ENCODE data around the gene ATG4B.
A peak's percentile ranks its signal among the peaks of the same experiment; 100 is the strongest.

The ATG4B gene

DNA sequence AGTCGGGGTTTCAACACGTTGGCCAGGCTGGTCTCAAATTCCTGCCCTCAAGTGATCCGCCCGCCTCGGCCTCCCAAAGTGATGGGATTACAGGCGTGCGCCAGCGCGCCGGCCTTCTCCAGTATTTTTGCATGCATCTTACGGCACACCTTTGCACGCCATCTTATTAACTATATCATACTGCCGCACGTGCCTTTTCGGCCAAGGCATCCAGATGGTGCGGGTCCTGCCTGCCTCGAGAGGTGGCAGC, 63.6 kb downstream of the ATG4B start:
- H3K79me2 ChIP-seq (ENCODE audit: control insufficient read depth, insufficient read depth, low read length), result peaks cover 15% of the 10 kb centered on the region
- H3K56ac ChIP-seq (ENCODE audit: low read length), result peak overlapping the region; percentile 75
- no peak overlapping the region for H3K23ac ChIP-seq (ENCODE audit: low read length)
- H3K4me2 ChIP-seq (ENCODE audit: low read length), result peak overlapping the region; percentile 14
- WGBS (ENCODE audit: extremely low coverage, insufficient coverage, low lambda C conversion rate), result no CpG with 5 or more reads among the region's 17 CpGs
- no peak overlapping the region for H3K27ac ChIP-seq (ENCODE audit: low read depth, low read length)
- no peak overlapping the region for H4K5ac ChIP-seq (ENCODE audit: low read length)
- peaks cover 13% of the 10 kb centered on the region for H3K79me1 ChIP-seq (ENCODE audit: low read length)
- H2BK5ac ChIP-seq (ENCODE audit: low read length), result no peak overlapping the region
- H2AK5ac ChIP-seq (ENCODE audit: low read length), result no peak overlapping the region
- peaks cover 4% of the 10 kb centered on the region for H3K4me1 ChIP-seq (ENCODE audit: control insufficient read depth, low read depth, low read length)
- no peak overlapping the region for H2BK120ac ChIP-seq (ENCODE audit: low read depth, low read length)
- peaks cover 7% of the 10 kb centered on the region for H3K36me3 ChIP-seq (ENCODE audit: control insufficient read depth, insufficient read depth, low read length)
- no peak overlapping the region for H3K18ac ChIP-seq (ENCODE audit: low read length)
- no peak overlapping the region for H4K8ac ChIP-seq (ENCODE audit: low read depth, low read length)
- peak overlapping the region; percentile 29 for H3K4me3 ChIP-seq (ENCODE audit: low read length)
- no peak overlapping the region for H2BK15ac ChIP-seq (replicated peaks; ENCODE audit: low read depth)
- DNase-seq, result no peak
- H3K27me3 ChIP-seq (ENCODE audit: insufficient read depth, low read length, poor library complexity), result no peaks in the 10 kb centered on the region
- no peak overlapping the region for H3K4ac ChIP-seq (ENCODE audit: low read depth, low read length)
- H3K9ac ChIP-seq (ENCODE audit: low read length), result peak overlapping the region; percentile 97

DNA sequence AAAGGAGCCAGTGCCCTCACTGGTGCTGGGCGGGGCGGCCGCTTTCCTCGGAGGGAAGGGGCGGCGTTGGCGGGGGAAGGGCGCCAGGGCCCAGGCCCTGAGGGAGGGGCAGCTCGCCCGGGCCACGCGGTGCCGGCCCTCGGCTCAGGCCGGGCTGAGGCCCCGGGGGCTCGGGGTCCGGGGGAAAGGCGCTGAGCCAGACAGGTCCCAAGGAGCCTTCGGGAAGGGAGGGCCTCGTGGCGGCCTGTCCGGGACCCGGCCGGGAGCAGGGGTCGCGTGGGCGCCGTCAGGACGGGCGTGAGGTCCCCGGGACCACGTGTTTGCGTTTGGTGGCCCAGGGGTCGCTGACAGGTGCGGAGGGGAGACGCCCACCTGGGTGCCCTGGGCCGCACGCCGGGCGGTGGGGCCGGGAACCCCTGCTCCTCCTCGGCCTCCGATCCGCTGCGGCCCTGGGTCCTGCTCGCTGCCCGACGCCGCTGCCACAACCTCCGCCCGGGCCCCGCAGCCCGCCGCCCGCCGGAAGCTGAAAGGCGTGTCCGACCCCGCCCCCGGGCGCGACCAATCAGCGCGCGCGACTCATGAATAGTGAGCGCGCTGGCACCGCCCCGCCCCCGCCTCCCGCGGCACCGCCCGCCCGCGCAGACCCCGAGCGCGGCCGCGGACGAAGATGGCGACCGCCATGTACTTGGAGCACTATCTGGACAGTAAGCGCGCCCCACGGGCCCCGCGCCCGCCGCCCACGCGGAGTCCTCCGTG, 64.1 kb downstream of the ATG4B start, which contains the start of gene ING5:
TSS of gene ING5 (plus strand) at position 641 of the 756 bp plus-strand sequence. CDS start at position 668, 27 bp downstream.
- no peak within 1 kb of the TSS for H2BK15ac ChIP-seq (replicated peaks; ENCODE audit: low read depth)
- H2BK120ac ChIP-seq (ENCODE audit: low read depth, low read length), result no peak within 1 kb of the TSS
- peak within 1 kb of the TSS; percentile 80 for H2BK5ac ChIP-seq (ENCODE audit: low read length)
- peak within 1 kb of the TSS; percentile 84 for H3K4ac ChIP-seq (ENCODE audit: low read depth, low read length)
- H3K4me1 ChIP-seq (ENCODE audit: control insufficient read depth, low read depth, low read length), result peaks cover 4% of the 10 kb centered on the region
- H3K27me3 ChIP-seq (ENCODE audit: insufficient read depth, low read length, poor library complexity), result no peaks in the 10 kb centered on the region
- peak; percentile 96 for DNase-seq
- H3K18ac ChIP-seq (ENCODE audit: low read length), result peak within 1 kb of the TSS; percentile 75
- peaks cover 15% of the 10 kb centered on the region for H3K79me2 ChIP-seq (ENCODE audit: control insufficient read depth, insufficient read depth, low read length)
- peak within 1 kb of the TSS; percentile 98 for H3K56ac ChIP-seq (ENCODE audit: low read length)
- H3K9ac ChIP-seq (ENCODE audit: low read length), result peak within 1 kb of the TSS; percentile 97
- peak within 1 kb of the TSS; percentile 72 for H3K4me2 ChIP-seq (ENCODE audit: low read length)
- peak within 1 kb of the TSS; percentile 75 for H3K27ac ChIP-seq (ENCODE audit: low read depth, low read length)
- peak within 1 kb of the TSS; percentile 78 for H2AK5ac ChIP-seq (ENCODE audit: low read length)
- H3K4me3 ChIP-seq (ENCODE audit: low read length), result peak within 1 kb of the TSS; percentile 81
- no peak within 1 kb of the TSS for H4K5ac ChIP-seq (ENCODE audit: low read length)
- H3K36me3 ChIP-seq (ENCODE audit: control insufficient read depth, insufficient read depth, low read length), result peaks cover 8% of the 10 kb centered on the region
- peak within 1 kb of the TSS; percentile 80 for H3K23ac ChIP-seq (ENCODE audit: low read length)
- H3K79me1 ChIP-seq (ENCODE audit: low read length), result peaks cover 13% of the 10 kb centered on the region
- WGBS (ENCODE audit: extremely low coverage, insufficient coverage, low lambda C conversion rate), result no CpG with 5 or more reads among the region's 96 CpGs
- no peak within 1 kb of the TSS for H4K8ac ChIP-seq (ENCODE audit: low read depth, low read length)

DNA sequence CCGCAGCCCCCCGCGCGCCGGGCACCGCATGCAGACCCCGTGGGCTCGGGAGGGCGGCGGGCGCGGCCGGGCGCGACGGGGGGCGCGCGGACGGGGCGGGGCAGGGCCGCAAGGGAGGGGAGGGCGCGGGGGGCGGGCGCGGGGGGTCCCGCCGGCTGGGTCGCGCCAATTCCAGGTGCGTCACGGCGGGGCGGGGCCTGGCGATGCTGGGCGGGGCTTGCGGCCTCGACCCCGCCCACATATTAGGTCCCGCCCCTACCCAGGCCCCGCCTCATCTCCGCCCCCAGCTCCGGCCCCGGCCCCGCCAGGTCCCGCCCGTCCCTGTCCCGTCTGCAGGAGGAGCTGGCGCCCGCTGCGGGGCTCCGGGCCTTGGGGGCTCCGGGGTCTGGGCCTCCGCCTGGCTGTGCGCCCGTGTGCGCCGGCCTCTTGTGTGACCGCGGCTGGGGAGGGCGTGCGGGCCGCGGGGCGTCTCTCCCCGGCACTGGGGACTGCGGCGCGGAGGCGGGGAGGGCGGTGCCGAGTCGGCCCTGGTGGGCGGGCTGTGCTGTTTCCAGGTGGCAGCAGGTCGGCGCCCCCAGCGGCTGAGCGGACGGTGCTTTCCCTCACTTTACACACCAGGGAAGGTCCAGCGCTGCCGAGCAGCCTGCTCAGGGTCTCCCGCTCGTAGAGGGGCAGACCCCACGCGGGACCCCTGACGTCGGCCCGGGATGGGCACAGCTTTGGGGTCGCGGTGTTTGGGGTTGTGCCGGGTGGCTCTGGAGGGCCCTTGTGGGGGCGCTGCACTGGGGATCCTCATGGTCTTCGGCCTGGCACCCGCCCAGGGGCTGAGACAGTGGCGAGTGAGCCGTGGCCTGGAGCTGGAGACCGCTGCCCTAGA, 64.9 kb downstream of the ATG4B start:
- no peak overlapping the region for H2AK5ac ChIP-seq (ENCODE audit: low read length)
- H2BK15ac ChIP-seq (replicated peaks; ENCODE audit: low read depth), result no peak overlapping the region
- no CpG with 5 or more reads among the region's 98 CpGs for WGBS (ENCODE audit: extremely low coverage, insufficient coverage, low lambda C conversion rate)
- H3K4me3 ChIP-seq (ENCODE audit: low read length), result peak overlapping the region; percentile 71
- no peaks in the 10 kb centered on the region for H3K27me3 ChIP-seq (ENCODE audit: insufficient read depth, low read length, poor library complexity)
- H3K79me2 ChIP-seq (ENCODE audit: control insufficient read depth, insufficient read depth, low read length), result peaks cover 15% of the 10 kb centered on the region
- H3K4me1 ChIP-seq (ENCODE audit: control insufficient read depth, low read depth, low read length), result peaks cover 4% of the 10 kb centered on the region
- peaks cover 13% of the 10 kb centered on the region for H3K79me1 ChIP-seq (ENCODE audit: low read length)
- H3K4me2 ChIP-seq (ENCODE audit: low read length), result peak overlapping the region; percentile 72
- no peak overlapping the region for H4K8ac ChIP-seq (ENCODE audit: low read depth, low read length)
- H3K18ac ChIP-seq (ENCODE audit: low read length), result peak overlapping the region; percentile 75
- H3K23ac ChIP-seq (ENCODE audit: low read length), result no peak overlapping the region
- no peak overlapping the region for H3K4ac ChIP-seq (ENCODE audit: low read depth, low read length)
- DNase-seq, result peak; percentile 93
- H2BK120ac ChIP-seq (ENCODE audit: low read depth, low read length), result no peak overlapping the region
- peaks cover 9% of the 10 kb centered on the region for H3K36me3 ChIP-seq (ENCODE audit: control insufficient read depth, insufficient read depth, low read length)
- peak overlapping the region; percentile 75 for H3K27ac ChIP-seq (ENCODE audit: low read depth, low read length)
- H2BK5ac ChIP-seq (ENCODE audit: low read length), result no peak overlapping the region
- H4K5ac ChIP-seq (ENCODE audit: low read length), result no peak overlapping the region
- H3K9ac ChIP-seq (ENCODE audit: low read length), result peak overlapping the region; percentile 84
- H3K56ac ChIP-seq (ENCODE audit: low read length), result peak overlapping the region; percentile 90

DNA sequence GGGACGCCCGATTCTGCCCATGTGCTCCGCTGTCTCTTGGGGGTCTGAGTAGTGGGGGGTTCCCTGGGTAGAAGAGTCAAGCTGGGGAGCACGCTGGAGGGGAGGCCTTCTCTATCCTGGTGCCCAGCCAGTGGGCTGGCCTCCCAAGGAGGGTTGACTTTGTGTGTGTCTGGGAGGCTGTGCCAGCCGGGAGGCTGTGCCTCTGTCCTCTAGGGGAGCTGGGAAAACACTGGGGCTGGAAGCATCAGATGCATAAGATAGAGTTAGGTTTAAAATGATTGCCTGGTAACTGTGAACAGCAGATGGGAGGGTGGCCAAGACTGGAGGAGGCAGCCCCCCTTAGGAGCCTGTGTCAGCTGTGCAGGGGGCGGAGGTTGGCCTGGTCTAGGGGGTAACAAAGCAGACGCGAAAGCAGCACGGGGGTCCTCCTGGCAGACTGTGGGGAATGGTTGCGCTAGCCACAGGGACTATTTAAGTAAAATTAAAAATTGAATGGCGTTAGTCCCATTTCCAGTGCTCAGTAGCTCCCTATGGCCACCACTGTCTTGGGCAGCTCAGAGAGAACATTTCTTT, 65.6 kb downstream of the ATG4B start:
- Histone ChIP-seq H3K27me3 (ENCODE audit: insufficient read depth, low read length, poor library complexity) (no peaks in the 10 kb centered on the region), H3K79me1 (ENCODE audit: low read length) (peaks cover 13% of the 10 kb centered on the region), H3K27ac (ENCODE audit: low read depth, low read length) (no peak overlapping the region), H3K23ac (ENCODE audit: low read length) (peak overlapping the region; percentile 66), H2BK120ac (ENCODE audit: low read depth, low read length) (no peak overlapping the region), H3K4me1 (ENCODE audit: control insufficient read depth, low read depth, low read length) (peaks cover 4% of the 10 kb centered on the region), H3K56ac (ENCODE audit: low read length) (peak overlapping the region; percentile 90), H2AK5ac (ENCODE audit: low read length) (no peak overlapping the region), H3K36me3 (ENCODE audit: control insufficient read depth, insufficient read depth, low read length) (peaks cover 9% of the 10 kb centered on the region), H4K5ac (ENCODE audit: low read length) (no peak overlapping the region), H4K8ac (ENCODE audit: low read depth, low read length) (no peak overlapping the region), H3K79me2 (ENCODE audit: control insufficient read depth, insufficient read depth, low read length) (peaks cover 15% of the 10 kb centered on the region), H2BK5ac (ENCODE audit: low read length) (no peak overlapping the region), H3K18ac (ENCODE audit: low read length) (no peak overlapping the region), H3K4me2 (ENCODE audit: low read length) (peak overlapping the region; percentile 72), H3K9ac (ENCODE audit: low read length) (peak overlapping the region; percentile 84), H3K4me3 (ENCODE audit: low read length) (peak overlapping the region; percentile 71), H2BK15ac (replicated peaks; ENCODE audit: low read depth) (no peak overlapping the region), H3K4ac (ENCODE audit: low read depth, low read length) (no peak overlapping the region)
- no CpG with 5 or more reads among the region's 11 CpGs for WGBS (ENCODE audit: extremely low coverage, insufficient coverage, low lambda C conversion rate)
- peak; percentile 23 for DNase-seq

DNA sequence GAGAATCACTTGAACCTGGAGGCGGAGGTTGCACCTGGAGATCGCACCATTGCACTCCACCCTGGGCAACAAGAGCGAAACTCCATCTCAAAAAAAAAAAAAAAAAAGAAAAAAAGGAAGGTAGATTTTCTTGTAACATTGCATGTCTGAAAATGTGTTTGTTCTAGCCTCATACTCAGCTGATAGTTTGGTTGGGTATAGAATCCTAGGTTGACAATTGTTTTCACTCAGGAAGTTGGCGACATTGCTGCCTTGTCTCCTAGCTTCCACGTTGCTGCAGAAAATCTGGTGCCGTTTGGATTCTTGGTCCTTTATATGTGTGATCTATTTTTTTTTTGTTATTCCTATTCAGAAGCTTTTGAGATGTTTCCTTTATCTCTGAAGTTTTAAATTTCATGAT, 69.0 kb downstream of the ATG4B start:
- H3K4me3 ChIP-seq (ENCODE audit: low read length), result no peak overlapping the region
- no peak overlapping the region for H3K27ac ChIP-seq (ENCODE audit: low read depth, low read length)
- no peak for DNase-seq
- H3K79me2 ChIP-seq (ENCODE audit: control insufficient read depth, insufficient read depth, low read length), result peaks cover 15% of the 10 kb centered on the region
- H2AK5ac ChIP-seq (ENCODE audit: low read length), result no peak overlapping the region
- H3K18ac ChIP-seq (ENCODE audit: low read length), result no peak overlapping the region
- H4K5ac ChIP-seq (ENCODE audit: low read length), result no peak overlapping the region
- WGBS (ENCODE audit: extremely low coverage, insufficient coverage, low lambda C conversion rate), result no CpG with 5 or more reads among the region's 6 CpGs
- H3K56ac ChIP-seq (ENCODE audit: low read length), result no peak overlapping the region
- peaks cover 15% of the 10 kb centered on the region for H3K79me1 ChIP-seq (ENCODE audit: low read length)
- H2BK15ac ChIP-seq (replicated peaks; ENCODE audit: low read depth), result no peak overlapping the region
- no peak overlapping the region for H3K4ac ChIP-seq (ENCODE audit: low read depth, low read length)
- no peak overlapping the region for H4K8ac ChIP-seq (ENCODE audit: low read depth, low read length)
- H3K9ac ChIP-seq (ENCODE audit: low read length), result no peak overlapping the region
- no peak overlapping the region for H2BK5ac ChIP-seq (ENCODE audit: low read length)
- no peak overlapping the region for H3K4me2 ChIP-seq (ENCODE audit: low read length)
- peaks cover 4% of the 10 kb centered on the region for H3K4me1 ChIP-seq (ENCODE audit: control insufficient read depth, low read depth, low read length)
- no peaks in the 10 kb centered on the region for H3K27me3 ChIP-seq (ENCODE audit: insufficient read depth, low read length, poor library complexity)
- H3K23ac ChIP-seq (ENCODE audit: low read length), result no peak overlapping the region
- H2BK120ac ChIP-seq (ENCODE audit: low read depth, low read length), result no peak overlapping the region
- H3K36me3 ChIP-seq (ENCODE audit: control insufficient read depth, insufficient read depth, low read length), result peaks cover 16% of the 10 kb centered on the region

Data from mesendoderm (in vitro differentiated cells).